GM12878 (cell line): ENCODE data around the gene GNLY. TPM values are rescaled to one million over a fixed set of nuclear protein-coding genes. Genes with fewer than 3 reads are reported as not detected.

ENCODE experiments used
- ATAC-seq: fragments of 200-7000 bp; cut with Tn5 transposase; 3 replicates; pipeline ENCODE4 v1.9.1; 2020; ENCODE audit warnings: mild to moderate bottlenecking, moderate library complexity
- BruUV-seq: library from RNA; stranded (reverse); fragments of 400-500 nt; replicated peaks from 2 replicates; lab custom pipeline; 2021; lab: Mats Ljungman, UMichigan
- CTCF ChIA-PET: fragments of 300-600 bp; sonication (Branson Sonifier 250); formaldehyde crosslinking; extraction: SDS; loops from one replicate; lab custom pipeline; 2021; ENCODE audit warnings: inconsistent platforms; lab: Yijun Ruan, JAX
- POLR2A ChIA-PET: fragments of 350-600 bp; formaldehyde crosslinking; extraction: SDS; loops from one replicate; lab custom pipeline; 2021; ENCODE audit warnings: inconsistent platforms; lab: Charles Lee
- RAD21 ChIA-PET: fragments of 300-600 bp; sonication (Branson Sonifier 250); formaldehyde crosslinking; loops from one replicate; lab custom pipeline; 2023; ENCODE audit warnings: antibody characterized with exemption; ENCODE audit not compliant: unreplicated experiment; lab: Charles Lee
- SMC1A ChIA-PET: fragments of 300-600 bp; sonication (Branson Sonifier 250); formaldehyde crosslinking; loops from one replicate; lab custom pipeline; 2023; ENCODE audit not compliant: unreplicated experiment, uncharacterized antibody; lab: Charles Lee
- DNase-seq: peaks from one replicate; pipeline ENCODE4 v3.0.0-alpha.2; 2011; ENCODE audit warnings: low read depth, low spot score
- FAIRE-seq: peaks from 3 replicates; lab custom pipeline; 2011; peaks lifted over from hg19 to GRCh38; lab: Jason Lieb, UNC
- H2AFZ ChIP-seq: 2 replicates; pipeline ENCODE4 v1.6.0; 2011; ENCODE audit warnings: low read depth, low read length, control low read depth; ENCODE audit not compliant: control insufficient read depth
- H3K27ac ChIP-seq: 2 replicates; pipeline ENCODE4 v1.5.1; 2011; ENCODE audit warnings: control low read depth; ENCODE audit not compliant: control insufficient read depth, insufficient read depth
- H3K27me3 ChIP-seq, 2 experiments: replicated peaks in 1 of 2; 2 replicates each; pipeline versions ENCODE4 v1.6.0 to v1.6.1; 2011; ENCODE audit warnings: low read length in 1 of 2; ENCODE audit not compliant: control insufficient read depth in 2 of 2, insufficient read depth in 2 of 2
- H3K36me3 ChIP-seq, 2 experiments: 2 replicates each; pipeline ENCODE4 v1.5.1; 2011; ENCODE audit warnings: low read length in 1 of 2; ENCODE audit not compliant: control insufficient read depth in 2 of 2, insufficient read depth in 2 of 2
- H3K4me1 ChIP-seq: 2 replicates; pipeline ENCODE4 v1.6.1; 2011; ENCODE audit warnings: mild to moderate bottlenecking, low read length, moderate library complexity, mixed read lengths; ENCODE audit not compliant: control insufficient read depth, insufficient read depth
- H3K4me2 ChIP-seq: 2 replicates; pipeline ENCODE4 v1.6.0; 2011; ENCODE audit warnings: control low read depth; ENCODE audit not compliant: control insufficient read depth, insufficient read depth
- H3K4me3 ChIP-seq: fragments of 200-600 bp; sonication (generic); 2 replicates; pipeline ENCODE4 v1.5.1; 2016
- H3K79me2 ChIP-seq: 2 replicates; pipeline ENCODE4 v1.6.0; 2011; ENCODE audit warnings: low read length; ENCODE audit not compliant: control insufficient read depth, insufficient read depth
- H3K9ac ChIP-seq: 2 replicates; pipeline ENCODE4 v1.8.0; 2011; ENCODE audit warnings: low read length, control low read depth, mixed read lengths; ENCODE audit not compliant: control insufficient read depth, insufficient read depth
- H3K9me3 ChIP-seq: replicated peaks from 3 replicates; pipeline ENCODE4 v1.5.1; 2011; ENCODE audit warnings: mild to moderate bottlenecking, low read length; ENCODE audit not compliant: control insufficient read depth, insufficient read depth
- H4K20me1 ChIP-seq: 2 replicates; pipeline ENCODE4 v1.6.0; 2011; ENCODE audit not compliant: control insufficient read depth, insufficient read depth
- BHLHE40 ChIP-seq, 2 experiments: fragments of 450-650 bp in 1 of 2; IDR thresholded peaks; 2 replicates each; pipeline ENCODE4 v1.6.1; 2011 to 2017; ENCODE audit warnings: low read depth in 2 of 2, borderline replicate concordance in 1 of 2, improper control_type of control experiment in 1 of 2, low read length in 1 of 2, mild to moderate bottlenecking in 1 of 2
- BMI1 ChIP-seq: fragments of 450-650 bp; IDR thresholded peaks from 2 replicates; pipeline ENCODE4 v1.6.1; 2016; ENCODE audit warnings: mild to moderate bottlenecking, moderate library complexity, borderline replicate concordance
- CHD4 ChIP-seq: fragments of 200-600 bp; sonication (generic); IDR thresholded peaks from 2 replicates; pipeline ENCODE4 v1.6.1; 2016; ENCODE audit warnings: mild to moderate bottlenecking
- MTA2 ChIP-seq: fragments of 450-650 bp; IDR thresholded peaks from 2 replicates; pipeline ENCODE4 v1.6.1; 2016; ENCODE audit warnings: low read depth, mild to moderate bottlenecking, moderate library complexity
- MXI1 ChIP-seq: fragments of 150-350 bp; IDR thresholded peaks from 2 replicates; pipeline ENCODE4 v1.6.1; 2011; ENCODE audit warnings: low read depth, mild to moderate bottlenecking, inconsistent platforms, low read length, improper control_type of control experiment
- NR2F1 ChIP-seq: fragments of 450-650 bp; conservative IDR thresholded peaks from 2 replicates; pipeline ENCODE4 v1.6.1; 2017; ENCODE audit warnings: mild to moderate bottlenecking
- POLR2AphosphoS5 ChIP-seq: IDR thresholded peaks from 2 replicates; pipeline ENCODE4 v1.6.1; 2011; ENCODE audit warnings: mild to moderate bottlenecking, low read length, inconsistent platforms
- SIX5 ChIP-seq: IDR thresholded peaks from 2 replicates; pipeline ENCODE4 v1.6.1; 2011; ENCODE audit warnings: mild to moderate bottlenecking, low read depth, low read length, moderate library complexity; ENCODE audit not compliant: severe bottlenecking
- TARDBP ChIP-seq: IDR thresholded peaks from 2 replicates; pipeline ENCODE4 v1.6.1; 2016; ENCODE audit warnings: borderline replicate concordance
- WGBS: methylation state at CpG from one replicate; pipeline ENCODE4 v1.1.6; 2016; ENCODE audit warnings: low lambda C conversion rate; ENCODE audit not compliant: insufficient replicate concordance, insufficient coverage; ENCODE audit errors: missing lambda C conversion rate; 5-methylcytosine and 5-hydroxymethylcytosine counted together
- in situ Hi-C: fragments of 300-500 bp; cut with MboI; formaldehyde crosslinking; loops from 9 replicates; pipeline ENCODE4 v1.14.3; 2018; ENCODE audit warnings: mixed read lengths
- intact Hi-C: fragments of 100-400 bp; cut with micrococcal nuclease; formaldehyde crosslinking; loops from one replicate; pipeline ENCODE4 v1.14.2; 2022; ENCODE audit not compliant: unreplicated experiment
- polyA plus RNA-seq, 11 experiments: library from polyadenylated mRNA; depleted of rRNA in 4 of 11; unstranded in 6 of 11; stranded (reverse) in 5 of 11; fragments of >200 nt; fragmentation: Nextera tagmentation in 4 of 11; fragmentation: Illumina TruSeq in 1 of 11; extraction: Ambion mirVana in 4 of 11; extraction: Trizol in 1 of 11; gene quantifications; 1 replicate in 1 of 11; 2 replicates in 10 of 11; pipeline versions ENCODE4 v1.2.1 to v1.2.3, GENCODE V29; 2011 to 2016; ENCODE audit warnings: inconsistent platforms in 2 of 11, missing spikeins in 2 of 11, low read depth in 1 of 11
- total RNA-seq, 4 experiments: library from RNA; depleted of rRNA in 3 of 4; stranded (reverse); fragments of >200 nt in 3 of 4; fragmentation: Illumina TruSeq in 1 of 4; extraction: Trizol in 1 of 4; gene quantifications; 2 replicates each; pipeline versions ENCODE4 v1.2.1 to v1.2.3, GENCODE V29; 2013 to 2021
- TF ChIP-seq, protein P1 (sequence below): IDR thresholded peaks from 2 replicates; pipeline ENCODE4 v1.6.1; 2011; ENCODE audit warnings: borderline replicate concordance, low read depth, mild to moderate bottlenecking, moderate library complexity, mixed read lengths, low read length; ENCODE audit not compliant: insufficient read depth; ENCODE audit errors: extremely low read length
- TF ChIP-seq, protein P2 (sequence below): IDR thresholded peaks from 2 replicates; pipeline ENCODE4 v1.6.1; 2012; ENCODE audit warnings: low read depth, low read length, improper control_type of control experiment
- TF ChIP-seq, protein P3 (sequence below): fragments of 450-650 bp; formaldehyde crosslinking; IDR thresholded peaks from 2 replicates; pipeline ENCODE4 v1.4.0; 2020; ENCODE audit warnings: mild to moderate bottlenecking, moderate library complexity

The GNLY gene
- total and polyA plus RNA-seq, 10 of the 15 experiments (the other 5 are each of a cell fraction or from before 2014, with no cell fraction given): 0.18 to 0.42 TPM; not detected in 8

GRCh38 chr2:85680707-85681371 lies 13.3 kb upstream of the GNLY start:
- Histone ChIP-seq H4K20me1 (no peaks in the 10 kb centered on the region), H3K79me2 (no peaks in the 10 kb centered on the region), H3K4me2 (no peak overlapping the region), H3K4me3 (no peak overlapping the region), H3K9ac (no peak overlapping the region), H3K36me3 (no peaks in the 10 kb centered on the region), H3K27me3 (no peaks in the 10 kb centered on the region), H3K9me3 (no peaks in the 10 kb centered on the region), H3K4me1 (no peaks in the 10 kb centered on the region; the same call in 1 of the 2 replicates), H3K27ac (no peak overlapping the region), H2AFZ (no peak overlapping the region)
- ChIA-PET SMC1A (interaction anchor here (0.8 to 5.1 kb wide), 3 partner anchors 26 to 131 kb away, joined by 3 to 75 read pairs (median 4); no protein-coding TSS in a partner anchor), RAD21 (interaction anchor here (1.3 to 8.3 kb wide), 5 partner anchors 26 to 135 kb away, joined by 3 to 94 read pairs (median 8); no protein-coding TSS in a partner anchor), POLR2A (no interaction called here), CTCF (interaction anchor here (0.7 to 9.3 kb wide), 7 partner anchors 26 to 133 kb away, joined by 3 to 194 read pairs (median 3); no protein-coding TSS in a partner anchor)
- no TSS peak for BruUV-seq
- WGBS: 24% methylated on average over 2 of the region's 2 CpGs
- no peak for FAIRE-seq
- intact Hi-C loops (no loop called here), in situ Hi-C loops (no loop called here)
- no peak for DNase-seq
- TF ChIP-seq, protein P1, sequence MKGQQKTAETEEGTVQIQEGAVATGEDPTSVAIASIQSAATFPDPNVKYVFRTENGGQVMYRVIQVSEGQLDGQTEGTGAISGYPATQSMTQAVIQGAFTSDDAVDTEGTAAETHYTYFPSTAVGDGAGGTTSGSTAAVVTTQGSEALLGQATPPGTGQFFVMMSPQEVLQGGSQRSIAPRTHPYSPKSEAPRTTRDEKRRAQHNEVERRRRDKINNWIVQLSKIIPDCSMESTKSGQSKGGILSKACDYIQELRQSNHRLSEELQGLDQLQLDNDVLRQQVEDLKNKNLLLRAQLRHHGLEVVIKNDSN: no peak
- TF ChIP-seq POLR2AphosphoS5: no peak
- no peak for TF ChIP-seq BHLHE40 (IDR thresholded peaks at IDR 0.05; ENCODE audit: borderline replicate concordance in 1 of 2, low read depth in 2 of 2, low read length in 1 of 2)
- TF ChIP-seq NR2F1: no peak
- TF ChIP-seq, protein P2, sequence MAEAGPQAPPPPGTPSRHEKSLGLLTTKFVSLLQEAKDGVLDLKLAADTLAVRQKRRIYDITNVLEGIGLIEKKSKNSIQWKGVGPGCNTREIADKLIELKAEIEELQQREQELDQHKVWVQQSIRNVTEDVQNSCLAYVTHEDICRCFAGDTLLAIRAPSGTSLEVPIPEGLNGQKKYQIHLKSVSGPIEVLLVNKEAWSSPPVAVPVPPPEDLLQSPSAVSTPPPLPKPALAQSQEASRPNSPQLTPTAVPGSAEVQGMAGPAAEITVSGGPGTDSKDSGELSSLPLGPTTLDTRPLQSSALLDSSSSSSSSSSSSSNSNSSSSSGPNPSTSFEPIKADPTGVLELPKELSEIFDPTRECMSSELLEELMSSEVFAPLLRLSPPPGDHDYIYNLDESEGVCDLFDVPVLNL: no peak
- no peak for TF ChIP-seq SIX5
- no peak for TF ChIP-seq CHD4
- no peak for TF ChIP-seq BMI1
- no peak for TF ChIP-seq MXI1
- TF ChIP-seq, protein P3, sequence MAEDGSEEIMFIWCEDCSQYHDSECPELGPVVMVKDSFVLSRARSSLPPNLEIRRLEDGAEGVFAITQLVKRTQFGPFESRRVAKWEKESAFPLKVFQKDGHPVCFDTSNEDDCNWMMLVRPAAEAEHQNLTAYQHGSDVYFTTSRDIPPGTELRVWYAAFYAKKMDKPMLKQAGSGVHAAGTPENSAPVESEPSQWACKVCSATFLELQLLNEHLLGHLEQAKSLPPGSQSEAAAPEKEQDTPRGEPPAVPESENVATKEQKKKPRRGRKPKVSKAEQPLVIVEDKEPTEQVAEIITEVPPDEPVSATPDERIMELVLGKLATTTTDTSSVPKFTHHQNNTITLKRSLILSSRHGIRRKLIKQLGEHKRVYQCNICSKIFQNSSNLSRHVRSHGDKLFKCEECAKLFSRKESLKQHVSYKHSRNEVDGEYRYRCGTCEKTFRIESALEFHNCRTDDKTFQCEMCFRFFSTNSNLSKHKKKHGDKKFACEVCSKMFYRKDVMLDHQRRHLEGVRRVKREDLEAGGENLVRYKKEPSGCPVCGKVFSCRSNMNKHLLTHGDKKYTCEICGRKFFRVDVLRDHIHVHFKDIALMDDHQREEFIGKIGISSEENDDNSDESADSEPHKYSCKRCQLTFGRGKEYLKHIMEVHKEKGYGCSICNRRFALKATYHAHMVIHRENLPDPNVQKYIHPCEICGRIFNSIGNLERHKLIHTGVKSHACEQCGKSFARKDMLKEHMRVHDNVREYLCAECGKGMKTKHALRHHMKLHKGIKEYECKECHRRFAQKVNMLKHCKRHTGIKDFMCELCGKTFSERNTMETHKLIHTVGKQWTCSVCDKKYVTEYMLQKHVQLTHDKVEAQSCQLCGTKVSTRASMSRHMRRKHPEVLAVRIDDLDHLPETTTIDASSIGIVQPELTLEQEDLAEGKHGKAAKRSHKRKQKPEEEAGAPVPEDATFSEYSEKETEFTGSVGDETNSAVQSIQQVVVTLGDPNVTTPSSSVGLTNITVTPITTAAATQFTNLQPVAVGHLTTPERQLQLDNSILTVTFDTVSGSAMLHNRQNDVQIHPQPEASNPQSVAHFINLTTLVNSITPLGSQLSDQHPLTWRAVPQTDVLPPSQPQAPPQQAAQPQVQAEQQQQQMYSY (CRISPR knock-in tag): no peak
- TF ChIP-seq TARDBP: no peak
- no peak for TF ChIP-seq MTA2
- ATAC-seq: no peak
